Mononuclear cell (primary cell): ENCODE measurements around the gene TARP. TPM values are rescaled to one million over a fixed set of nuclear protein-coding genes. Genes with fewer than 3 reads are reported as not detected.

Experiments used
- H3K27me3 ChIP-seq: 2 replicates; pipeline ENCODE4 v1.6.0; 2011; ENCODE audit warnings: low read length, control low read depth; ENCODE audit not compliant: insufficient read depth
- H3K4me1 ChIP-seq: 2 replicates; pipeline ENCODE4 v1.5.1; 2011; ENCODE audit warnings: mild to moderate bottlenecking, low read length, control low read depth; ENCODE audit not compliant: insufficient read depth
- H3K4me3 ChIP-seq: 2 replicates; pipeline ENCODE4 v1.5.1; 2011; ENCODE audit warnings: mild to moderate bottlenecking, low read length, moderate library complexity
- H3K9me3 ChIP-seq: 2 replicates; pipeline ENCODE4 v1.5.1; 2011; ENCODE audit warnings: low read depth, mild to moderate bottlenecking, control low read depth, low read length
- total RNA-seq: library from RNA; depleted of rRNA; stranded (reverse); fragments of >200 nt; gene quantifications from one replicate; pipeline ENCODE4 v1.2.3, GENCODE V29; 2012

The TARP gene

GRCh38 chr7:38224392-38224791, 49.0 kb downstream of the TARP start:
- Histone ChIP-seq H3K4me3 (no peak overlapping the region), H3K9me3 (no peaks in the 10 kb centered on the region), H3K4me1 (peaks cover 39% of the 10 kb centered on the region), H3K27me3 (no peaks in the 10 kb centered on the region)

GRCh38 chr7:38223306-38223705, 50.1 kb downstream of the TARP start:
- Histone ChIP-seq H3K4me3 (no peak overlapping the region), H3K27me3 (no peaks in the 10 kb centered on the region), H3K4me1 (peaks cover 36% of the 10 kb centered on the region), H3K9me3 (no peaks in the 10 kb centered on the region)

- Histone ChIP-seq H3K4me1 (peaks cover 36% of the 10 kb centered on the region), H3K4me3 (no peak overlapping the region), H3K9me3 (no peaks in the 10 kb centered on the region), H3K27me3 (no peaks in the 10 kb centered on the region)
Measured at GRCh38 chr7:38222481-38223096, 50.8 kb downstream of the TARP start.

GRCh38 chr7:38220452-38220851, 53.0 kb downstream of the TARP start:
- Histone ChIP-seq H3K4me1 (peaks cover 47% of the 10 kb centered on the region), H3K4me3 (no peak overlapping the region), H3K27me3 (no peaks in the 10 kb centered on the region), H3K9me3 (no peaks in the 10 kb centered on the region)

GRCh38 chr7:38217672-38218071, 55.8 kb downstream of the TARP start:
- Histone ChIP-seq H3K4me1 (peaks cover 41% of the 10 kb centered on the region), H3K4me3 (no peak overlapping the region), H3K27me3 (no peaks in the 10 kb centered on the region), H3K9me3 (no peaks in the 10 kb centered on the region)

- Histone ChIP-seq H3K4me1 (peaks cover 32% of the 10 kb centered on the region), H3K9me3 (no peaks in the 10 kb centered on the region), H3K27me3 (no peaks in the 10 kb centered on the region), H3K4me3 (no peak overlapping the region)
Measured at GRCh38 chr7:38215735-38216670, 57.4 kb downstream of the TARP start.

- no peaks in the 10 kb centered on the region for H3K9me3 ChIP-seq
- H3K4me3 ChIP-seq = no peak overlapping the region
- no peaks in the 10 kb centered on the region for H3K27me3 ChIP-seq
- peaks cover 31% of the 10 kb centered on the region for H3K4me1 ChIP-seq
Measured at GRCh38 chr7:38215115-38215514, 58.3 kb downstream of the TARP start.

GRCh38 chr7:38211940-38212339, 61.5 kb downstream of the TARP start:
- Histone ChIP-seq H3K4me1 (peaks cover 17% of the 10 kb centered on the region), H3K27me3 (no peaks in the 10 kb centered on the region), H3K9me3 (no peaks in the 10 kb centered on the region), H3K4me3 (no peak overlapping the region)

GRCh38 chr7:38211486-38211885, 62.0 kb downstream of the TARP start:
- no peaks in the 10 kb centered on the region for H3K9me3 ChIP-seq
- H3K27me3 ChIP-seq = no peaks in the 10 kb centered on the region
- no peak overlapping the region for H3K4me3 ChIP-seq
- H3K4me1 ChIP-seq = peaks cover 12% of the 10 kb centered on the region

Other genes starting within 250 kb of the TARP start
- gene STARD3NL, start 95.4 kb downstream of the TARP start, total RNA-seq = 30.1 TPM